Prostate gland (tissue), 2 donors: ENCODE data around the gene PLA2G2D.

Source experiments
- POLR2A ChIP-seq: fragments of 450-650 bp; IDR thresholded peaks from one replicate; pipeline ENCODE4 v1.6.1; 2016; ENCODE audit warnings: antibody characterized with exemption, mild to moderate bottlenecking
- TF ChIP-seq, protein P1 (sequence below), 4 experiments: fragments of 200-600 bp in 2 of 4; fragments of 450-650 bp in 2 of 4; sonication (generic) in 2 of 4; IDR thresholded peaks; 1 replicate in 3 of 4; 2 replicates in 1 of 4; pipeline ENCODE4 v1.5.1; 2016 to 2019; ENCODE audit warnings: antibody characterized with exemption in 4 of 4, mild to moderate bottlenecking in 2 of 4, moderate library complexity in 2 of 4

DNA sequence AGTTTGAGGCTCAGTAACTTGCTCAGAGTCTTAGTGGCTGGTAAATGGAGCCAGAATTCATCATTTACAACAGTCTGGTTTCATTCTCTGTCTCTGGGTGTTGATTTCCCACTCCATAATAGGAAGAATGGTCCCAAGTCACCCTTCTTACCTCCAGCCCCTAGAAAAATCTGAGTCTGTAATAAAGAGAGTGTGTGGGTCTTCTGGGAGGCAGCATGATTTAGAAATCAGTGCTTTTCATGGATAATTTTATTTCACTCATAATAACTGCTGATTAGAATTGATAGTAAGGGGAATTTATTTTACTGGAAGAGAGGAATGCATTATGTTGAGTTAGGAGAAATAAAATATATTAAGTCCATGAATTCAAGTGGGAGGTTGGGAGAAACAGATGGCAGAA is 2.1 kb downstream of the PLA2G2D start:
- TF ChIP-seq, protein P1, sequence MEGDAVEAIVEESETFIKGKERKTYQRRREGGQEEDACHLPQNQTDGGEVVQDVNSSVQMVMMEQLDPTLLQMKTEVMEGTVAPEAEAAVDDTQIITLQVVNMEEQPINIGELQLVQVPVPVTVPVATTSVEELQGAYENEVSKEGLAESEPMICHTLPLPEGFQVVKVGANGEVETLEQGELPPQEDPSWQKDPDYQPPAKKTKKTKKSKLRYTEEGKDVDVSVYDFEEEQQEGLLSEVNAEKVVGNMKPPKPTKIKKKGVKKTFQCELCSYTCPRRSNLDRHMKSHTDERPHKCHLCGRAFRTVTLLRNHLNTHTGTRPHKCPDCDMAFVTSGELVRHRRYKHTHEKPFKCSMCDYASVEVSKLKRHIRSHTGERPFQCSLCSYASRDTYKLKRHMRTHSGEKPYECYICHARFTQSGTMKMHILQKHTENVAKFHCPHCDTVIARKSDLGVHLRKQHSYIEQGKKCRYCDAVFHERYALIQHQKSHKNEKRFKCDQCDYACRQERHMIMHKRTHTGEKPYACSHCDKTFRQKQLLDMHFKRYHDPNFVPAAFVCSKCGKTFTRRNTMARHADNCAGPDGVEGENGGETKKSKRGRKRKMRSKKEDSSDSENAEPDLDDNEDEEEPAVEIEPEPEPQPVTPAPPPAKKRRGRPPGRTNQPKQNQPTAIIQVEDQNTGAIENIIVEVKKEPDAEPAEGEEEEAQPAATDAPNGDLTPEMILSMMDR (IDR thresholded peaks at IDR 0.05), result no peak
- no peak for TF ChIP-seq POLR2A
